ENCODE results near the gene GON7.
"Not testable (repeated sequence)": the region's sequence is repeated elsewhere in the genome, so short reads cannot be mapped to it uniquely, and the experiment has no call there.

GON7 gene

GRCh38 chr14:93206793-93207467 lies at the start of gene GON7, which contains the start of gene UBR7:
GON7 (minus strand) TSS chr14:93207065; CDS start chr14:93207037, 28 bp downstream.
UBR7 (plus strand) TSS chr14:93207256; CDS start chr14:93207292, 36 bp downstream.
- DNase-seq (ENCODE audit: low spot score) = peak; percentile 86

- no peak for DNase-seq (ENCODE audit: low spot score)
Observed at GRCh38 chr14:93249128-93249831, 42.4 kb upstream of the GON7 start.

GRCh38 chr14:93246534-93246933 lies 39.7 kb upstream of the GON7 start:
- no peak for DNase-seq (ENCODE audit: low spot score)

DNA sequence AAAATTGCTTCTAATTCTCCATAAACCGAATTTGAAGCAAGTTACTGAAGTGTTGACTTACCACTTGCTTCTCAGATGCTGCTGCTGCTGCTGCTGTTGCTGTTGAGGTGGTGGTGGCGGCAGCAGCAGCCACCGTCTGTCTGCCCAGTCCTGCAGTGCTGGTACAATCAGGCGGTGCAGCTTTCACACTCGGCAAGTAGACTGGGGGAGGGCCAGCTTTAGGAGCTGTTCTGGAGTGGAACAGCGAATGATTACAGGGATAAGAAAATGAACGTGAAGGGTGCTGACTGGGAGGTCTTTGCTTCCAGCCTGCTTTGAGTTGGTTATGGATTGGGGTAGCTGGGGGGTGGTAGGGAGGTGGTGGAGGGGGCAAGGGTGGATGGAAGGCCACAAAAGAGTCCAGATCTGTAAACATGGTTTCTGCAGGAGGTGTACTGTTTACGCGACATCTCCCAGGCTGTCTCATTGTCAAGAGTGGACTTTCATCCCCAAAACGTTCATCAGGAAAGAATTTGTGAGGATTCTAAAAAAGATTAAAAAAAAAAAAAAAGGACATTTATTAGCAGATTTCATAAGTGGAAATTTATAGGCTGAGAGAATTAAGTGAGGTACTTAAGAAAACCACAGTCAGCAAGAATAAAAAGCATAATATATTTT lies 39.0 kb upstream of the GON7 start:
- no peak for DNase-seq (ENCODE audit: low spot score)

DNA sequence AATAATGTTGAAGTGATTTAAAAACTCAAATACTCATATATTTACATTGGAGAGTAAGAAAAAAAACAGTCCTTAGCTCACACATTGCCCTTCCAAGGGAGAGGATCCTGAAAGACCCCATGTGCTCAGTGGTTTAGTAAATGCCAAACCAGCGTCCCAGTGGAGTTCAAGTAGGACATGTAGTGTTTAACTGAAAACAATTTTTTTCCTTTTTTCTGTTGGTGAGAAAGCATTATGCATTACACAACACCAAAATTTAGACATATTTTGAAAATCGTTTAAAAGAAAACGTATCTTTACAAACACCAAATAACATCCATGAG lies 33.8 kb upstream of the GON7 start:
- DNase-seq (ENCODE audit: low spot score) = no peak

- DNase-seq (ENCODE audit: low spot score) = no peak
Observed at GRCh38 chr14:93239869-93240677, 33.2 kb upstream of the GON7 start.

DNA sequence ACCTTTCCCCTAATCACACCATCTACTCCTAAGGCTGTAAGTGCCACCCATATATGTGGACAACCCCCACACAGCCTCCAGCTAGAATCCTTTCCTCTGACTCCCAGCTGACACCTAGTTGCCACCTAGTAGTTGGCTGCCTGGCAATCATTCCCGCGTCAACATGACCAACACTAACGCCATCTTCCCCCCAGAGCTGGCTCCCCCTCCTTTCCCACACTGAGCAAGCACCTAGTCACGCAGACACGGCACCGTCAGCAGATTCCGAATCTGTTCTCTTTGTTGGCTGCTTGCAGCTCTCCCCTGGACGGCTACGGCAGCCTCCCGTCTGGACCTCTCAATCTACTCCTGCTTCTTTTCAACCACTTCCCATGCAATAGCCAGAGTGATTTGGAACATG lies 27.9 kb upstream of the GON7 start:
- no peak for DNase-seq (ENCODE audit: low spot score)

GRCh38 chr14:93233078-93233477 lies 26.2 kb upstream of the GON7 start:
- DNase-seq (ENCODE audit: low spot score) = not testable (repeated sequence)

DNA sequence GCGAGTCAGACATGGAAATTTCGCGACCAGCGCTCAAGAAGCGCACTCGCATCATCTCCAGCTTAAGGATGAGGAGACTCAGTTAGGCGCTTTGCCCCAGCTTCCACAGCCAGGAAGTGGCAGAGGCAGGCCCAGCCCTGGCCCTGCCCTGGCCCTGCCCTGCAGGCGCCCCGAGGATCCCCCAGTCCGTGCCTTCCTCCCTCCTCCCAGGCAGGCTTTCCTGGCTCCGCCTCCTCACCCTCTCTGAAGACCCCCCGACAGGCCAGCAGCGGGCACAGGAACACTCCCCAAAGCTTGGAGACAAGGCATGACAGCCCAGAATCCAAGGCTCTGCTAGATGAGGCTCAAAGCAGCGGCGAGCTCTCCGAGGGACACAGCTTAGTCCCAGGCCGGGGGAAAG lies 25.3 kb upstream of the GON7 start:
- DNase-seq (ENCODE audit: low spot score) = no peak

GRCh38 chr14:93231129-93231979 lies 24.5 kb upstream of the GON7 start:
- DNase-seq (ENCODE audit: low spot score) = no peak

DNA sequence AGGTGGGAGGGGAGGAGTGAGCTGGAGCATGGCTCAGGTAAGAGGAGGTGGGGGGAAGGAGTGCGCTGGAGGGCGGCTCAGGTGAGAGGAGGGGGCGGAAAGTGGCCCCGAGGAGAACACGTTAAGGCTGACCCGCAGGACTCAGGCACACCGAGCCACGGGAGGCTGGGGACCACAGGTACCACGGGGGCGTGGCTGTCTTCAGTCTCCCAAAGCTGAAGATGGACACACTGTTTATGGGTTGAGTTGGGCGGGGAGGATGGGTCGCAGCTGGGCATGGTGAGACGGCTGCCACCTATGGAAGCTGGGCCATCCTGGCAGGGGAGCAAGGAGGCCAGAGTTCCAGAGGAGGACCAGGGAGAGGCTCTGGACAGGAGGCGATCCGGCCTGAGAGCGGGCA lies 23.7 kb upstream of the GON7 start:
- DNase-seq (ENCODE audit: low spot score) = no peak

- no peak for DNase-seq (ENCODE audit: low spot score)
Observed at GRCh38 chr14:93228550-93228949, 21.7 kb upstream of the GON7 start.

- no peak for DNase-seq (ENCODE audit: low spot score)
Observed at GRCh38 chr14:93223565-93223964, 16.7 kb upstream of the GON7 start.

DNA sequence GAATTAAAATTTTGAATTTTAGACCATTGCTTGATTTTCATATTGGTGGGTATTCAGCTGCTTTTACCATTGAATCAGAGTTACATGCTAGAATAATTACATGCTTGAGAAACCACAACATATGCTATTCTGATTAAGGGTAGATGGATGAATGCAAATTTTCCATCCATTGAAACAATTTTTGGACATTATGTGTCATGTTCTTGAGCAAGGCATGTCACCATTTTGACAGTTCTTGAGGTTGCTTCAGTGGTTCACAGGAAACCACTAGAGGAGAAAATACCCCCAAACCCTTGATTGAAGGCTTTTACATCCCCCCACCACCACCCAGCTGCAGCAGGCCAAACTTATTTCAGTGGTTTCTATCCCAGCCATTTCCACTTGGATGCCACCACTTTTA lies 13.6 kb upstream of the GON7 start:
- DNase-seq (ENCODE audit: low spot score) = no peak

DNA sequence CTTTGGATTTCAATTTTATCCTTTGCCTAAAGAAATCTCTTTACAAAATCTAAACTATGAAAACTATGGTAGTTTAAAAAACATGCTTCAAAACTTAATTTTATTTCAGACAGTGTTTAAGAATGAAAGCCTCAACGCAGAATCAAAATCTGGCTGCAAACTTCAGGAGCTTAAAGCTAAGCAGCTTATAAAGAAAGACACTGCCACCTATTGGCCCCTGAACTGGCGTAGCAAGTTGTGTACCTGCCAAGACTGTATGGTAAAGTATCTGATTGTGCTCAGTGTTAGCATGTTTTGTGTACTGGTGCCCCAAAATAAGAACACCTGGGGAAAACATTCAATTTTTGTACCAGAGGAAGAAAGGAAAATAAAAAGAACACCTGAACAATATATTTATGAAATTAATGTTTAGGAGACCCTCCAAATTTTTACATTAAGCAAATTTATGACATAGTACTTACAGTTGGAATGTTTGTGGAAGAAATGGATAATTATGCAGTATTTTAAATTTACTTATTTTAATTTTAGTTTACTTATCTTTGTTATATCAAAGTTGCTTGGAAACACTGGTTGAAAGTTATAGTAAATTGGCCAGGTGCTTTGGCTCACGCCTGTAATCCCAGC lies 12.3 kb upstream of the GON7 start:
- DNase-seq (ENCODE audit: low spot score) = peak; percentile 61

DNA sequence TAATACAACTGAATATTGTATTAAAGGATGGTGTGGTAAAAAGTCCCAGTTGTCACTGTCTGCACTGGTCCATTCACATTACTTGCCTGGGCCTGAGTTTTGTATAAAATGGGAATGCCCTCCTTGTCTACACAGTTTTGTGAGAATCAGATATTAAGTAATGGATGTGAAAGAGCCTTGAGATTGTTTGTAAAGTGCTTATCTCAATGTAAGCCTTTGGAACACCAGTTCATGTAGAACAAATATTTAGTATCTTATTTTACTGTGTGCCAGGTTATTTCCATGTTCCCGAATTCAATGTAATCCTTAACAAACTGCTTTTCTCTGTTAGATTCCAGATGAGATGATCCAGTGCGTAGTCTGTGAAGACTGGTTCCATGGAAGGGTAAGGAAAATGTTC lies 7.7 kb upstream of the GON7 start:
- no peak for DNase-seq (ENCODE audit: low spot score)

- no peak for DNase-seq (ENCODE audit: low spot score)
Observed at GRCh38 chr14:93212432-93212831, 5.6 kb upstream of the GON7 start.

- DNase-seq (ENCODE audit: low spot score) = peak; percentile 10
Observed at GRCh38 chr14:93207468-93208308, 823 bp upstream of the GON7 start.

DNA sequence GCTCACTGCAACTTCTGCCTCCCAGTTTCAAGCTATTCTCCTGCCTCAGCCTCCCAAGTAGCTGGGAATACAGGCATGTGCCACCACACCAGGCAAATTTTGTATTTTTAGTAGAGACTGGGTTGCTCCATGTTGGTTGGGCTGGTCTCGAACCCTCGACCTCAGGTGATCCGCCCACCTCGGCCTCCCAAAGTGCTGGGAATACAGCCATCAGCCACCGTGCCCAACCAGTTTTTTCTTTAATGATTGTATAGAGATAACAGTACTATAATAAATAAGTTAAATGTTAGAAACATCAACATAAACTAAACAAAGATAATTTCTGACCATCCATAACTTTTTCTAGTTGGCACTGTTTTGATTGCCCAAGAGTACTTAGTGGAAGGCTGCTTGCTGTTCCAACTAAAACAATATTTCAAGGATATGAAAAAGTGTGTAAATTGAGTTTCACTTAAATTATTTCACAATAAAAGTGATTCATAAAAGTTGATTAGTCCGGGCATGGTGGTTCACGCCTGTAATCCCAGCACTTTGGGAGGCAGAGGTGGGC lies 5.6 kb downstream of the GON7 start:
- no peak for DNase-seq (ENCODE audit: low spot score)

DNA sequence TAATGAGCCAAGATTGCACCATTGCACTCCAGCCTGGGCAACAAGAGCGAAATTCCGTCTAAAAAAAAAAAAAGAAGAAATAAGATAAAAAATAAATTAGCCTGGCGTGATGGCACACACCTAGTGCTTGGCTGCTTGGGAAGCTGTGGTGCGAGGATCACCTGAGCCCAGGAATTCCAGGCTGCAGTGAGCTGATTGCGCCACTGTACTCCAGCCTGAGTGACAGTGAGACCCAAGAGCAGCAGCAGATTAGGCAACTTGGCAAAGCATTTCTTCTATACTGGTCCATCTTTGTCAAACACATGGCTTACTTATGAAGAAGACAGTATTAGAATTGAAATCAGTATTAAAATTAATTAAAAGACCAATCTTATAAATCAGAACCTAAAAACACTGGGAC lies 6.3 kb downstream of the GON7 start:
- DNase-seq (ENCODE audit: low spot score) = no peak
